Erythroblast (primary cell): ENCODE measurements around the gene CLCN2.

ENCODE experiments used
- GATA1 ChIP-seq: IDR thresholded peaks from 2 replicates; pipeline ENCODE4 v1.6.1; 2011; ENCODE audit warnings: low read depth, mild to moderate bottlenecking, control low read depth, low read length, moderate library complexity
- POLR2A ChIP-seq: IDR thresholded peaks from 2 replicates; pipeline ENCODE4 v1.6.1; 2011; ENCODE audit warnings: mild to moderate bottlenecking, low read length

DNA sequence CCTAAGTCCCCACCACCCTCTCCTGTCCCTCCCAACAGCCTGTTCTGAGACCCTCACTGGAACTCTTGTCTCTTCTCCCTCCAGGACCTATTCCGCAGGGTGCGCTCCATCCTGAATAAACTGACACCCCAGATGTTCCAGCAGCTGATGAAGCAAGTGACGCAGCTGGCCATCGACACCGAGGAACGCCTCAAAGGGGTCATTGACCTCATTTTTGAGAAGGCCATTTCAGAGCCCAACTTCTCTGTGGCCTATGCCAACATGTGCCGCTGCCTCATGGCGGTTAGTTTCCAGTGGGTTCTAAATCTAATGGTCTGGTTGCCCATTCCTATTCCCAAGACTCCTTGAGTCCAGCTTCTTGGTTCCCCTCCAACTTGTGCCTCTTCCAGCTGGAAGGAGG is 37.7 kb downstream of the CLCN2 start:
- TF ChIP-seq POLR2A, result no peak
- no peak for TF ChIP-seq GATA1
